Amniotic stem cell (primary cell): ENCODE data around the gene RGS1.

Experiments
- DNase-seq: peaks from one replicate; lab custom pipeline; 2025; lab: John Stamatoyannopoulos, UW

The RGS1 gene, protein sequence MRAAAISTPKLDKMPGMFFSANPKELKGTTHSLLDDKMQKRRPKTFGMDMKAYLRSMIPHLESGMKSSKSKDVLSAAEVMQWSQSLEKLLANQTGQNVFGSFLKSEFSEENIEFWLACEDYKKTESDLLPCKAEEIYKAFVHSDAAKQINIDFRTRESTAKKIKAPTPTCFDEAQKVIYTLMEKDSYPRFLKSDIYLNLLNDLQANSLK

DNA sequence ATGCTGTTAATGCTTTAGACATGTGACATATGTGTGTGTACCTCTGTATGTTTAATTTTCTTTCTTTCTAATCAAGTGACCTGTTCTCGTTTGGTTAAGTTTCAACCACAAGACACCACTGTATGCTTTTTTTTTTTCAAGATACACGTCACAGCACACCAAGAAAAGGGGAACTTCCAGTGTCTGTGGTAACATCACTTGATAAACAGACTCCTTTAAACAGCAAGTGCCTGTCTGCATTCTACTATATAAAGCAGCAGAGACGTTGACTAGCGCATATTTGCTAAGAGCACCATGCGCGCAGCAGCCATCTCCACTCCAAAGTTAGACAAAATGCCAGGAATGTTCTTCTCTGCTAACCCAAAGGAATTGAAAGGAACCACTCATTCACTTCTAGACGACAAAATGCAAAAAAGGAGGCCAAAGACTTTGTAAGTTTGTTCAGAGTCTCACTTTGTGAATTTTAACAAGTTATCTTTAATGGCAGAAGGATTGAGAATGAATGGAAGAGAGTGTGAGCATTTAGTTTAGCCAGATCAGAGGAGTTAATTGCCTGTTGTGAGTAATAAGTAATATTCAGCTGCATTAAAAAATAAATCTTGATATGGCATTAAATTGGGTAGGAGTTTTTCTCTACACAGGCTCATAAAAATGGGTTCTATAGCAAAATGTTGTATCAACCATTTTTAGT lies at the start of gene RGS1:
TSS of gene RGS1 (plus strand) at position 275 of the 691 bp plus-strand sequence. CDS start at position 295, 20 bp downstream.
- no peak for DNase-seq

DNA sequence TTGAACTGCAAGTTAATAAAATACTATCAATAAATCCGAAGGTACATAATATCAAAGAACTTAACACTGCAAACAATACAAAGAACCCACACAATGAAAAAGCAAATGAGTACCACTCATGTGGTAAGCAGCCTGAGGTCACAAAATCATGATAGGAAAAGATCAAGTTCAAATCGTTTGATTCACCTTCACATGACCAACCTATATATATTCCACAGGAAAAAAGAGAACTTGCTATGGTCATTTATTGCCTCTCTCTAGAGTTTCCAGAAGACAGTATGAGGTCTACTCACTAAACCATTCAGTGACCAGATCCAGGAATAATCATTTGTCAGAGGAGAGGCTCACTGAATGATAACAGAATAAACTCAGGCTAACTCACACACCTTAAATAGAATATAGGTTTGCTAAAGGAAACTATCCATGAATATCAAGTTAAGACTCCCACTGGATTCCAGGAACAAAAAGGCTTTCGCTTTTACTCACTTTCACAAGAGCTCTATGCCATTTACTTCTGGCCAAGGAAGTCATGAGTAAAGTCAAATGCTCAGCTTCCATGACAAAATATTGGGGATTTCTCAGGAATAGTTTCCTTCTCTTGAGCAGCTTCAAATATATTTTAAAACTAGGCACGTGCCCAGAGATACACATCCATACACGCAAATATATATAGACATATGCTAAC lies 48.3 kb upstream of the RGS1 start:
- no peak for DNase-seq

DNA sequence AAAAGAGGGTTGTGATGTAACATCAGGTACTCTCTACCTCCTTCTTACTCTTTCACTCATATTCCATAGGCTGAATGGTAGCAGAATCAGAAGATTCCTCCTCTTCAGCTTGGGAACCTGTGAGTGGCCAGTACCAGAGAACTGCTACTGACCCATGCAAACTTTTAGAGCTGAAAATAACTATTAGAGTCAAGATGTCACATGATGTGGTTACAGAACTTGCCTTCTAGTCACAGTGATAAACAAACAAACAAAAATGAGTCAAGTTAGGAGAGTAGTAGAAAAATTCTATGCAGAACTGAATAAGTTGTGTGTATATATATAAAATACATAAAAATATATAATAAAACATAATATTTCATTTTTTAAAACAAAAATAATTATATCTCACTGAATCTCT lies 47.6 kb upstream of the RGS1 start:
- DNase-seq: no peak

DNA sequence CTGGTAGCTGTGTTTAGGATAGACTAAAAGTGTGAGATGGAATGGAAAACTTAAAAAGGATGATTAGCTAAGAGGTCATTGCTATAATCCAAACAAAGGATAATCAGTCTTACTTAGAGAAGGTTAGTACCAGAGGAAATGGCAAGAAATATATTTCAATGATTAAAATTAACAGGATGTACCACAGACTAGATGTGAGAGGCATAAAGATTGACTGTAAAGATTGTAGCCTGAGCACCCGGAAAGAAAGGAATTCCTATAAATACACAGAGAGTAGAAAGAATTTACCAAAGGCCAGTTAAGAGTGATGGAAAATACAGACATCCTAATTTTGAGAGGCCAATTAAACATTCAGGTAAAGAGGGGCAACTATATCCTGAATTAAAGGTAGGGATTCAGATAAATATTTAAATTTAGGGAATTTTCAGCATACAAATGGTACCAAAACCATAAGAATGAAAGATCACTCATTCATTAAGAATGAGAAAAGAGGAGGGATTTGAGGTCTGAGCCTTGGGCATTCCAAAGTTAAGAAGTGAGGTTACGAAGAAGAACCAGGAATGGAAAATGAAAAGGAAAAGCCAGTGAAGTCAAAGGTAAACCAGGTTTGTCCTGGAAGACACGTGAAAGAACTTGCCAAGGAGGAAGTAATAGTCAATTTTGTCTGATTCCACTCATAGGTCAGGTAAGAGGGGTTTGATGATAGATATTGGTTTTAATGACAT lies 46.4 kb upstream of the RGS1 start:
- DNase-seq: no peak

DNA sequence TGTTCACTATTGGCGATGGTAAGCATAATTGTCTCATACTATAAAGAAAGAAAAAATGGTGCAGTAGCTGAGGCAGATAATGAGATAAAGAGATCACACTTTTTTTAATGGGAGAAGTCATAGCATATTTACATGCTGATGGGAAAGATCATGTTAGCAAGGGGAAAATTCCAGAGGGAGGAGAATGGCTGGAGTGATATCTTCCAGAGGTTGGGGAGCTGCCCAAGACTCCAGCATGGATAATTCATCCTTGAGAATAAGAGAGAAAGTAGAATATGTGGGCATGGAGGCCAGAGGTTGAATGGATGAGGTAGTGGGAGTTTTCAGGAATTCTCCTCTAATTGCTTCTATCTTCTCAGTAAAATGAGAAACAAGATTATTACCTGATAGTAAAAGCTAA lies 45.8 kb upstream of the RGS1 start:
- no peak for DNase-seq

DNA sequence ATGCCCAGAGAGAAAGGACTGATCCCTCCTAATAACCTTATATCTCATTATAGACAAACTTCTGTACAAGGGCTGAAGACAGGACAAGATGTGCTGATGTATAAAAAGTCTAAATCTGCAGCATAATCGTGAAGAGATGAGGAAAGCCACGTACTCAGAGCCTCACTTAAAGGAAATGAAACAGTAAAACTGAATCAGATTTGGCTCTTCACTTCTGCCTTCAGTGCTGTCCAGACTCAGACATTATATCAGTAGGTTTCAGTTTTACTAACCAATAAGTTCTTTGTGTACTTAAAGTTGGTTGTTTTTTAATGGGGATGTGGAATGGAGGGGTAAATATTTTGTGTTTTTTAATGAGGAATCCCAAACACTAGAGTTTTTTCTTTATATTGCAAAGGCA lies 45.3 kb upstream of the RGS1 start:
- no peak for DNase-seq

DNA sequence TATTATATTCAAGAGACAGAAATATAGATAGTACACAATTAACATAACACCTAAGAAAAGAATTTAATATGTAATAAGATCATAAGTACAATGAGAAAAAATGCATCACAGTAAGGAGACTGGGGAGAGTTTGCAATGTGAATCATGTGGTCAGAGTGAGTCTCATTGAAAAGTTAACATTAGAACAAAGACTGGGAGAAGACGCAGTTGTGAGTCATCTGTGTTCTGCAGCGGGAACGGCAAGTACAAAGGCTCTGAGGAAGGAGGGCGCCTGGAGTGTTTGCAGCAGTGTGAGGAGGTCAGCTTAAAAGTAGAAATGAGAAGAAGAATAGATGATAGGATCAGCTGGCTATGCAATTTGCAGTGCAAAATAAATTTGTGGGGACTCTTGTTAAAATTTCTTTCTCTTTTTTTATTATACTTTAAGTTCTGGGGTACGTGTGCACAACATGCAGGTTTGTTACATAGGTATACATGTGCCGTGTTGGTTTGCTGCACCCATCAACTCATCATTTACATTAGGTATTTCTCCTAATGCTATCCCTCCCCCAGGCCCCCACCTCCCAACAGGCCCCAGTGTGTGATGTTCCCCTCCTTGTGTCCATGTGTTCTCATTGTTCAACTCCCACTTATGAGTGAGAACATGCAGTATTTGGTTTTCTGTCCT lies 44.4 kb upstream of the RGS1 start:
- DNase-seq: peak; percentile 55

DNA sequence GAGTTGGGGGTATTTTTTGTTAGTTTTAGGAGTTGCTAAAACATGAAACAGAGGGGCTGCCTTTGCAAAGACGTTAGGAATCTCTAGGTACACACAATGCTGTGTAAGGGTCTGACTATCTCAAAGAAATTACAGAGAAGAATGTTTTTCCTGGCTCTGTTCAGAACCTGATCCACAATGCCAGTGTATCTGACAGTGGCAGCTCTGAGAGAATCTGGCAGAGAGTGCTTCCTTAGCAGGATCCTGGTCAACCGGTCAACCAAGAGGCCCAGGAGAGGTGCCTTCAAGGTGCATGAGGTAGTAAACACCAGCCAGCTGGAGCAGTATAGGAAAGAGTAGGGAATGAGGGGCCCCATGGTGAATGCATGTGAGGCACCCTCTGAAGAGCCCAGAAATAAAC lies 40.9 kb upstream of the RGS1 start:
- no peak for DNase-seq

DNA sequence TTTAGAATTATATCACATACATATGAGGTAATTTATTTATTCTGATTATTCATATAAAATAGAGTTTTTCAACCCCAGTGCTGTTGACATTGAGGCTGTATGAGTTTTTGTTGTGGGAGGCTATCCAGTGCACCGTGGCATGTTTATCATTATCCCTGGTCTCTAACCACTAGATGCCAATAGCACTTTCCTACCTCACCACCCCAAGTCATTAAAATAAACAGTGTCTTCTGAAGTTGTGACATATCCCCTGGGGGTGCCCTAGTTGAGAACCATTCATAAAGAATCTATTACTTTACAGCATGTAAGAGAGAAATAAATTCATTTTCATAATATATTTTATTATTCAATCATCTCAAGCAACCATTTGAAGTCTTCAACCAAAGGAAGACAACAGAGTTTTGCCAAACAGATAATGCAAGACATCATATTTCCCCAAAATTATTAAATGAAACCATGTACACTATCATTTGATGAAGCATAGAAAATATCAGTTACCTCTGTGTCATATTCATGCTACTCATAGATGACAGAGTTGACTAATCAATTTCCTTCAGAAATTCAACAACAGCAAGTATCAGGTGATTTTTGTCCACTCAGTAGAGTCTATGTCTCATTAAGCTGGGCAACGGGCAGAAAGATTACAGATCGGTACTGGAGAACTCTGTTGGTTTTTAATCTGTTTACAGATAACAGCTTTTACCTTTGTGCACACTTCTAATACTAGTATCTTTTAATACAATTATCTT lies 39.5 kb upstream of the RGS1 start:
- no peak for DNase-seq

DNA sequence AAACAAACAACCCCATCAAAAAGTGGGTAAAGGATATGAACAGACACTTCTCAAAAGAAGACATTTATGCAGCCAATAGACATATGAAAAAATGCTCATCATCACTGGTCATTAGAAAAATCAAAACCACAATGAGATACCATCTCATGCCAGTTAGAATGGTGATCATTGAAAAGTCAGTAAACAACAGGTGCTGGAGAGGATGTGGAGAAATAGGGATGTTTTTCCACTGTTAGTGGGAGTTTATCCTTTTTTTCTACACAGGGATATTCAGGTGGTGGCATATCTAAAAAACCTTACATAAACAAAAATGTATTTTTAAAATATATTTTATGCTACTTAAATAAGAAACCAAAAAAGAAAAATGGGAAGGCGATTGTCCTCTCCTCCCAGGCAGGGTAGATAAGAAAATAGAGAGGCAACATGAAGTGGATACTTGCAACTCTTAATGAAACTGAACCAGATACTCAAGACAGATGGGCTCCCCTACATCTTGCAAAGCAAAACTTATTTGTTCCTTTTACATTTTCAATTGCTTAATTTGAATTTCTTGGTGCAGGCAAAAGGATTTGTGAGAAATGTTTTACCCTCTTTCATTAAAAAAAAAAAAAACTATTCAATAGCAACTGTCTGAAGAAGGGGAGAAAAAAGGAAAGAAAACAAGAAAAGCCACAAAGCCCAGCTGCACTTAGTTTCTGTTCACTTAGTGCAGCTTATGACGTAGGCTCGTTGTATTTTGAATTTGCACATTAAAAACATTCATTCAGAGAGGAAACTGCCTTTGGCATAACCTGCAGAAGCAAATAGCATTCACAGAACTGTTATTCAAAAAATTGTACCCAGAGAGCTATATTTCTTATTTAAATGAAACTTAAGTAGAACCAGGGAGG lies 36.9 kb upstream of the RGS1 start:
- DNase-seq: no peak

DNA sequence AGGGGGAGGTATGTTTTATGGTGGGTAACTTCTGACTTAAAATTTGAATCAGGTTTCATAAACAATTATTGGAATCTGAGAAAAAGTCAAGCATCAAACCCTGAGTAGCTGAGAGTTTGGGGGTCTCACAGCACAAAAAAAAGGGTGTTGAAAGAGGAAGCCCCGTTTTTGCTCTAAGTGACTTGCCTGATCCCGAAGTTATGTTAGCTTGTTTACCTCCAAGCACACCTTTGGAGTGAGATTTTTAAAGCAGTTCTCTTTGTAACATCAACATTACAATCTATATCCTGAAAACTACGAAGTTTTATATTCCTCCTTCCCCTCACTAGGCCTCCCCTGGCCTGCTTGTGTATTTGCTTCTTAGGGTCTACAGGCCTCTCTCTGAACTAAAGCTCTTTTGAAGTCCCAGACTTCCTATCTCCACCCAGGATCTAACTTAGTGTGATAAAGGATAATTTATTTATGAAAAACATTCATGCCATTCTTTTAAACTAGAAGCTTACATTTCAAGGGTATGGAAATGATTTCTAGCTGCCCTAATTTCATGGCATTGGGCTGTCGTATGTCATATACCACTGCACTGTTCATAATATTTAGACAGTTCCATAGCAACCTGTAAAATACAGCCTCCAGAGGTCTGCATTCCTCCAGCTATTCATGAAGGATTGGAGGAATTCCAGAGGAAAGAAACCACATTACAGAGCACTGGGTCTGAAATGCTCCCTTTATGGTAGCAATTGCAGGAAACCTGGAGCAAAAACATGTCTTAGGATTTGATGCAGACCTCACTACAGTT lies 36.1 kb upstream of the RGS1 start:
- peak; percentile 91 for DNase-seq

DNA sequence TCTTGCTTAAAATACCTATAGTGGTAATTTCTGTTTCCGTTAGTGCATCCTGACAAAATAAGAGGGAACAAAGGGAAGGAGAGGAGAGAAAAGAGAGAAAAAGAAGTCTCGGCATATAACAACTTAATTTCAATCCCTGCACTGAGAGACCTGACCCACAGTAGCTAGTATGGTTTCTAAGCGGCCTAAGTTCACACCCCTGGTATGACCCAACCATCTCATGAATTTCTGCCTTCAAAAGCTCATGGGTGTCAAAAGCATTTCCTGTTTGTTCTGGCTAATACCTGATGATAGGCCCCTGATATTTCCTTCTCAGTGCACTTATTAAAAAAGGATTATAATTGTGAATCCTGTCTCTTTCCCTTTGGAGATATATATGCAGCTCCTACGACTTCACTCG lies 32.1 kb upstream of the RGS1 start:
- DNase-seq: no peak

DNA sequence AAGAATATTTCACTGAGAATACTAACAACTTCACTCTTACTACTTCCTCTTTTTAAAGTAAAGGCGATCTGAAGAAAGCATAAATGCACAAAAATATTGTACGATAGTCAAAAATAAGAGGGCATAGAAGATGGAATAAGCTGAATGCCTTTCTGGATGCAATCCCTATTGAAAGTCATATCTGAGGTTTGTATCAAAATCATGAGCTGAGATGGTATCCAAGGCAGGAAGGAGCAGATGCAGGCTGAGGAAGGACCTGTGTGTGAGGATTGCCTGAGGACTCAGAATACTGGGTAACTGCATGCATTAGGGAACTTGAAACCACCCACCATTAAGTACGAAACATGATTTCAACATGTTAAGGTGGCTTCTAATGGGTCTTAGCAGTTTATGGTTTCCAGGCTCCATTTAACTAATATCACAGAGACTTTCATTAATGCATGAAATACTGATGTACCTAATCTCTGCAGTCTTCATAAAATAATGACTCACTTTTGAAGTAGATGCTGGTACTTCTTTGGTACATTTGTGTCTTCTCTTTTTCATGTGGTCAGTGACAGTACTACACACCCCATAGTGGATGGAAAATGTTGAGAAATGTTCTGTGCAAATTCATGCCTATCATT lies 29.6 kb upstream of the RGS1 start:
- no peak for DNase-seq

DNA sequence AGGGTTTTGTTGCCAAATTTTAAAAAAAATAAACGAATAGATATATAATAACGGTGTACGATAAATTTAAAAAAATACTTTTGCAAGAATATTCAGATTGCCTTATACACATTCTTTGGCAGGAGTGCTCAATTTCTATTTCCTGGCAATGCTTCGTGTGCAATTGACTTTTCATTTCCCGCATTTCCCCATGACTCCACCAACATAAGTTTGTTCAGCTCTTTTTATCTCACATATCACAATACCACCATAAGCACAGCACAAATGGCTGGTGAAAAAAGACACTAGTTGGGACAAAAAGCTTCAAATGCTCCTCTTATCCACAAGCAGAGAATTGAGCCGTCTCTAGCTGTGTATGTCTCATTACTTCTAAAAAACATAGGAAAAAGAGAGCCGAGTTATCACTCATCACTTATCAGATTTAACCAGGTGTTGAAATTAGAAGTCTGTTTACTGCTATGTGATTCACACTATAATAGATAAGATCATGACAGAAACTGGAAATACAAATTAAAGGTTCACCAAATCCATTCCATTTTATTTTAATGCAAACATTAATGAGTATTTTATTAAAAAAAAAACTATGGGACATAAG lies 28.9 kb upstream of the RGS1 start:
- no peak for DNase-seq

DNA sequence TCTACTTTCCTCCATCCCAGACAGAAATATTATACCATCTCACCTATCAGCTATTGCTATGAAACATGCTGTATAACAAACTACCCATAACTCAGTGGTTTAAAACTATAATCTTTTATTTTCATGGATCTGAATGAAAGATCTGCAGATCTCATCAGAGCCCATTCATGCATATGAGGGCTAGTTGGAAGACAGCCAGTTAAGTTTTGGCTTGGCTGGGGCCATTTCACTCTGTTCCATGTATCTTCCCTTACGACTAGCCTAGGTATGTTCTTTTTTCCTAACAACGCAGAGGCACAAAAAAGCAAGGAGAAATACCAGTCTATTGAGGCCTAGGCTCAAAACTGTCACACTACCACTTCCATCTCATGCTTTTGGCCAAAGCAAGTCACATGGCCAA lies 28.1 kb upstream of the RGS1 start:
- DNase-seq: no peak

DNA sequence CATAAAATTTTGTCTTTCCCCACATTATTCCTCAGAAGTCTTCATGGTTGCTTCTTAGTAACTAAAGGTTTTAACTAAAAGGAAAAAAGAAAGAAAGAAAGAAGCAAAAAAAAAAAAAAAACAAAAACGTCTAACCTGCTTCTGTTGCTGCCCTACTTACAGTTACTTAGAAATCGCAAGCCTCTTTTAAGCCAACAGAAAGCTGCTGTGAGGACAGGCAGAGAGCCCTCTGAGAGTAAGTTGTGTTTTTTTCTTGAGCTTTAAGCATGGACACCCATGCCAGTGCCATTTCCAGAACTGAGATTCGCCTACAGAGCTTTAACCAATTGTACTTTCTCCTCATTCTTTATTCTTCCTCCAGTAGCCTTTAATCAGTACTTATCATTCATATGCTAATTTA lies 25.6 kb upstream of the RGS1 start:
- no peak for DNase-seq

DNA sequence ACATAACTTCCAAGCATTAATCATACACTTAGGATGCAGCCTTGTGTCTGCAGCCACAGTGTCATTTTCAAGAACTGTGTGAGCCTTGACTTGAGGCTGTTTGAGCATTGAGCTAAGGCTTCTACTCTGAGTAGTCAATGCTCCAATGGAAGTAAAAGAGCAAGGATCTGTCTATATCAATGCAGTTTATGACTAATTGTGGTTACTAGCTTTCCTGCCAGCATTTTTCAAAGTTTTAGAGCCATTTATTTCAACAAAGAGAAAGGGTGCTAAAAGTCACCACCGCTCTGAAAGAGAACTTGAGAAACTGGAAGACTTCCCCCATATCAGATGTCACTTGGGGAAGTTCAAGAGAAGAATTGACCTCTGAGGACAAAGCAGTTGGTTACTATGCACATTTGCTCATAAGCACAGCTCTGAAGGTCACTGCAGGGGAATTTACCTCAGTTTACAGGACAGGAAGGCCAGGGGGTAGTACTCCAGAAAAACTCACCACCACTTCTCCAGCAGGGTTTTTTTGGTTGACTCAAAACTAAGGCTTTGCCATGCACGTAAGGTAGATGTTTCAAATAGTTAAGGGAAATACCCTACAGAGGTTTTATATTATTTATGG lies 24.5 kb upstream of the RGS1 start:
- peak; percentile 52 for DNase-seq

DNA sequence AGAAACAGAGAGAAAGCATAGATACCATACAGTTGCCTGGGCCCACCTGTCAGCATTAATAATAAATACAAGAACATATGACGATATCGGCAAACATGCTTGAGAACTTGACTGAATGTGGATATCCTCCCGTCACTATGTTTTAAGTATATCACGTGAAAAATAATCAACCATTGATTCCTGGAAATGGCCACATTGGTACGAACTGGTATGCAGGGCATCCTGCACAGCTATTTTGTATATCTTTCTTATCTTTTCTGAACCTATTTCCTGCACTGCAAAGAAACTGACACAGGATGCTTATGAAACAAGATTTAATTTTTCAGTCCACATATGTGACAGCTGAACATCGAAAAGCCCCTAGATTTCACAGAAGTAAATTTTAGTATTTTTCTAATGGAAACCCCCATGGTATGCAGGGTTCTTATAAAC lies 22.8 kb upstream of the RGS1 start:
- DNase-seq: no peak
